H1 (cell line): ENCODE measurements around the gene DCHS1. TPM values are rescaled to one million over a fixed set of nuclear protein-coding genes. Genes with fewer than 3 reads are reported as not detected.
A peak's percentile ranks its signal among the peaks of the same experiment; 100 is the strongest.

Experiments used
- CTCF ChIA-PET: fragments of 300-600 bp; sonication (Branson Sonifier 250); formaldehyde crosslinking; loops from one replicate; lab custom pipeline; 2021; ENCODE audit not compliant: partially characterized antibody; lab: Charles Lee
- POLR2A ChIA-PET: fragments of 300-600 bp; sonication (Branson Sonifier 250); formaldehyde crosslinking; loops from one replicate; lab custom pipeline; 2021; ENCODE audit warnings: inconsistent platforms; ENCODE audit not compliant: partially characterized antibody; lab: Charles Lee
- DNase-seq, 2 experiments: peaks; one replicate each; pipeline versions ENCODE4 v3.0.0 to v3.0.0-alpha.2; 2010 to 2022; ENCODE audit warnings: low spot score in 2 of 2, low read depth in 1 of 2, mixed read lengths in 1 of 2
- FAIRE-seq: peaks from 2 replicates; lab custom pipeline; 2011; peaks lifted over from hg19 to GRCh38; lab: Jason Lieb, UNC
- H2AFZ ChIP-seq: 2 replicates; pipeline ENCODE4 v1.8.1; 2012; ENCODE audit warnings: low read length, inconsistent platforms
- H2AK5ac ChIP-seq: 2 replicates; pipeline ENCODE4 v1.6.1; 2013; ENCODE audit warnings: low read depth, low read length
- H2BK120ac ChIP-seq: replicated peaks from 2 replicates; pipeline ENCODE3; 2013; ENCODE audit warnings: low read depth, low read length, inconsistent platforms
- H2BK12ac ChIP-seq: 2 replicates; pipeline ENCODE4 v1.6.1; 2013; ENCODE audit warnings: low read depth, low read length
- H2BK15ac ChIP-seq: 2 replicates; pipeline ENCODE4 v1.6.1; 2013; ENCODE audit warnings: low read length
- H2BK20ac ChIP-seq: 2 replicates; pipeline ENCODE4 v1.6.1; 2013; ENCODE audit warnings: low read length
- H2BK5ac ChIP-seq: 2 replicates; pipeline ENCODE4 v1.6.1; 2013; ENCODE audit warnings: low read depth, low read length
- H3K14ac ChIP-seq: 2 replicates; pipeline ENCODE4 v1.6.1; 2013; ENCODE audit warnings: inconsistent platforms; ENCODE audit not compliant: insufficient read length
- H3K18ac ChIP-seq: 2 replicates; pipeline ENCODE4 v1.6.1; 2013; ENCODE audit warnings: low read length; ENCODE audit errors: extremely low read depth
- H3K23ac ChIP-seq: 2 replicates; pipeline ENCODE4 v1.6.1; 2013; ENCODE audit warnings: inconsistent platforms; ENCODE audit not compliant: insufficient read length
- H3K23me2 ChIP-seq: 2 replicates; pipeline ENCODE4 v1.6.1; 2013; ENCODE audit warnings: low read depth, low read length
- H3K27ac ChIP-seq: 2 replicates; pipeline ENCODE4 v1.6.1; 2011; ENCODE audit warnings: low read depth, low read length, inconsistent platforms
- H3K27me3 ChIP-seq, 4 experiments: replicated peaks in 1 of 4; 1 replicate in 1 of 4; 2 replicates in 3 of 4; pipeline versions ENCODE4 v1.6.1 to v1.8.1; 2011 to 2013; ENCODE audit warnings: low read length in 3 of 4, mild to moderate bottlenecking in 3 of 4, inconsistent platforms in 2 of 4, mixed read lengths in 2 of 4, moderate library complexity in 1 of 4; ENCODE audit not compliant: control insufficient read depth in 3 of 4, insufficient read depth in 3 of 4; ENCODE audit errors: extremely low read depth in 1 of 4
- H3K36me3 ChIP-seq, 4 experiments: 2 replicates each; pipeline versions ENCODE4 v1.6.1 to v1.8.1; 2011 to 2013; ENCODE audit warnings: mild to moderate bottlenecking in 4 of 4, low read length in 3 of 4, moderate library complexity in 2 of 4, control low read depth in 1 of 4, inconsistent platforms in 1 of 4; ENCODE audit not compliant: insufficient read depth in 4 of 4, control insufficient read depth in 2 of 4
- H3K4ac ChIP-seq: replicated peaks from 2 replicates; pipeline ENCODE3; 2013; ENCODE audit warnings: low read length, low read depth, mixed read lengths, inconsistent platforms; ENCODE audit not compliant: insufficient read length
- H3K4me1 ChIP-seq, 4 experiments: replicated peaks in 1 of 4; 1 replicate in 1 of 4; 2 replicates in 3 of 4; pipeline versions ENCODE4 v1.6.1 to v1.8.1; 2011 to 2013; ENCODE audit warnings: low read length in 3 of 4, inconsistent platforms in 2 of 4, mixed read lengths in 1 of 4; ENCODE audit not compliant: insufficient read depth in 4 of 4, control insufficient read depth in 3 of 4
- H3K4me2 ChIP-seq, 2 experiments: 2 replicates each; pipeline versions ENCODE4 v1.6.1 to v1.8.1; 2011 to 2013; ENCODE audit warnings: low read depth in 2 of 2, low read length in 2 of 2, control low read depth in 1 of 2, inconsistent platforms in 1 of 2, mild to moderate bottlenecking in 1 of 2; ENCODE audit not compliant: insufficient read depth in 1 of 2
- H3K4me3 ChIP-seq, 4 experiments: fragments of 200-600, 300-600 bp in 1 of 4; sonication (generic), shearing (Covaris generic), sonication (Bioruptor Twin) in 1 of 4; 2 replicates each; pipeline versions ENCODE4 v1.5.1 to v1.8.1; 2011 to 2016; ENCODE audit warnings: low read length in 4 of 4, low read depth in 3 of 4, control low read depth in 2 of 4, inconsistent platforms in 2 of 4, mild to moderate bottlenecking in 2 of 4, mixed read lengths in 1 of 4, moderate library complexity in 1 of 4; ENCODE audit not compliant: insufficient read depth in 2 of 4; ENCODE audit errors: extremely low read depth in 1 of 4
- H3K56ac ChIP-seq: replicated peaks from 2 replicates; pipeline ENCODE3; 2013; ENCODE audit warnings: low read depth, mild to moderate bottlenecking, mixed read lengths, low read length, inconsistent platforms; ENCODE audit not compliant: insufficient read length
- H3K79me1 ChIP-seq: 2 replicates; pipeline ENCODE4 v1.6.1; 2013; ENCODE audit warnings: low read depth, low read length, control low read depth
- H3K79me2 ChIP-seq, 2 experiments: 2 replicates each; pipeline versions ENCODE4 v1.6.1 to v1.8.1; 2012 to 2013; ENCODE audit warnings: low read length in 2 of 2, mild to moderate bottlenecking in 2 of 2, inconsistent platforms in 1 of 2; ENCODE audit not compliant: insufficient read depth in 2 of 2, control insufficient read depth in 1 of 2
- H3K9ac ChIP-seq, 4 experiments: replicated peaks in 1 of 4; 1 replicate in 1 of 4; 2 replicates in 3 of 4; pipeline versions ENCODE4 v1.6.1 to v1.8.1; 2011 to 2013; ENCODE audit warnings: low read depth in 3 of 4, low read length in 3 of 4, control low read depth in 2 of 4, mild to moderate bottlenecking in 2 of 4, moderate library complexity in 2 of 4, inconsistent platforms in 1 of 4; ENCODE audit errors: extremely low read depth in 1 of 4
- H3K9me3 ChIP-seq, 2 experiments: 2 replicates each; pipeline versions ENCODE4 v1.6.1 to v1.8.1; 2012 to 2013; ENCODE audit warnings: mild to moderate bottlenecking in 2 of 2, moderate library complexity in 2 of 2, control low read depth in 1 of 2, inconsistent platforms in 1 of 2, low read depth in 1 of 2, low read length in 1 of 2, mixed read lengths in 1 of 2; ENCODE audit not compliant: insufficient read depth in 2 of 2
- H4K20me1 ChIP-seq, 2 experiments: replicated peaks in 1 of 2; 2 replicates each; pipeline versions ENCODE3 to v1.8.1; 2011 to 2013; ENCODE audit warnings: inconsistent platforms in 2 of 2, low read length in 2 of 2, mild to moderate bottlenecking in 1 of 2; ENCODE audit not compliant: insufficient read depth in 2 of 2, control insufficient read depth in 1 of 2
- H4K5ac ChIP-seq: 2 replicates; pipeline ENCODE4 v1.6.1; 2013; ENCODE audit warnings: low read length, low read depth, mixed read lengths, inconsistent platforms; ENCODE audit not compliant: insufficient read length
- H4K8ac ChIP-seq: 2 replicates; pipeline ENCODE4 v1.8.0; 2013; ENCODE audit warnings: mild to moderate bottlenecking, moderate library complexity, low read length, inconsistent platforms; ENCODE audit not compliant: insufficient read depth; ENCODE audit errors: extremely low read depth
- H4K91ac ChIP-seq: replicated peaks from 2 replicates; pipeline ENCODE3; 2013; ENCODE audit warnings: low read length, mixed read lengths, inconsistent platforms; ENCODE audit not compliant: insufficient read length
- ASH2L ChIP-seq: fragments of 200-600, 300-600 bp; sonication (generic); IDR thresholded peaks from one replicate; pipeline ENCODE4 v1.7.1; 2017; ENCODE audit warnings: low read length
- CREB1 ChIP-seq: IDR thresholded peaks from 2 replicates; pipeline ENCODE4 v1.6.1; 2012; ENCODE audit warnings: inconsistent platforms
- CTBP2 ChIP-seq: IDR thresholded peaks from 2 replicates; pipeline ENCODE4 v1.7.0; 2011; ENCODE audit warnings: borderline replicate concordance, mild to moderate bottlenecking, moderate library complexity, mixed read lengths, low read length; ENCODE audit not compliant: insufficient read depth, insufficient read length
- FOSL1 ChIP-seq: IDR thresholded peaks from 2 replicates; pipeline ENCODE4 v1.6.1; 2011; ENCODE audit warnings: mild to moderate bottlenecking, low read depth, low read length, moderate library complexity; ENCODE audit not compliant: insufficient read depth
- GABPA ChIP-seq: IDR thresholded peaks from 2 replicates; pipeline ENCODE4 v1.6.1; 2011; ENCODE audit warnings: mild to moderate bottlenecking, low read length, moderate library complexity, borderline replicate concordance; ENCODE audit not compliant: insufficient read depth
- KDM4A ChIP-seq: IDR thresholded peaks from one replicate; pipeline ENCODE4 v1.7.1; 2012; ENCODE audit warnings: low read depth, mild to moderate bottlenecking, moderate library complexity, low read length, inconsistent platforms; ENCODE audit not compliant: severe bottlenecking
- RNF2 ChIP-seq: fragments of 200-900, 300-1000 bp; sonication (generic); IDR thresholded peaks from 2 replicates; pipeline ENCODE4 v1.7.1; 2016; ENCODE audit warnings: borderline replicate concordance, low read depth, mild to moderate bottlenecking, antibody characterized with exemption, low read length; ENCODE audit not compliant: poor library complexity, severe bottlenecking; ENCODE audit errors: missing control alignments
- TCF12 ChIP-seq: IDR thresholded peaks from 2 replicates; pipeline ENCODE4 v1.6.1; 2011; ENCODE audit warnings: low read depth, mild to moderate bottlenecking, low read length
- WGBS, 2 experiments: shearing (Covaris generic) in 1 of 2; methylation state at CpG; one replicate each; pipeline versions ENCODE4 v1.1.6 to v1.1.7; 2013 to 2015; ENCODE audit warnings: low lambda C conversion rate in 2 of 2, mixed read lengths in 2 of 2, inconsistent platforms in 1 of 2, low coverage in 1 of 2, missing lambda C conversion rate in 1 of 2; ENCODE audit not compliant: insufficient replicate concordance in 2 of 2, insufficient coverage in 1 of 2, insufficient read length in 1 of 2; ENCODE audit errors: extremely low coverage in 1 of 2, missing lambda C conversion rate in 1 of 2; 5-methylcytosine and 5-hydroxymethylcytosine counted together
- polyA plus RNA-seq, 7 experiments: library from polyadenylated mRNA; depleted of rRNA in 3 of 7; stranded (reverse) in 5 of 7; unstranded in 2 of 7; fragments of >200 nt in 5 of 7; fragments of 200-250 nt in 2 of 7; gene quantifications; 1 replicate in 5 of 7; 2 replicates in 1 of 7; 4 replicates in 1 of 7; pipeline versions ENCODE4 v1.2.1 to v1.2.3, GENCODE V29; 2011 to 2013; ENCODE audit warnings: missing spikeins in 2 of 7, mixed read lengths in 2 of 7
- total RNA-seq: library from RNA; stranded (reverse); fragmentation: NEBNext Ultra II Directional; extraction: Animal tissue kit (Norgen Biotek cat#: 25700); gene quantifications from 2 replicates; pipeline ENCODE4 v1.2.1, GENCODE V29; 2021
- TF ChIP-seq, protein P1 (sequence below): IDR thresholded peaks from 2 replicates; pipeline ENCODE4 v1.6.1; 2012; ENCODE audit warnings: inconsistent platforms

The DCHS1 gene
- total and polyA plus RNA-seq, 2 of the 8 experiments (the other 6 are each of a cell fraction or from before 2014, with no cell fraction given): 8.2 to 10.5 TPM

GRCh38 chr11:6587360-6587953 is 68.2 kb downstream of the DCHS1 start:
- Histone ChIP-seq H2BK15ac (no peak overlapping the region), H3K4me3 (peak overlapping the region in 3 of 4 experiments; percentile 37 to 55 (median 49); a peak in 4 of 8 replicates), H2BK5ac (peak overlapping the region; percentile 78; the same call in 1 of the 2 replicates), H3K9me3 (peaks cover 0 to 4% of the 10 kb centered on the region in 2 experiments; a peak in 1 of 4 replicates), H3K27me3 (no peaks in the 10 kb centered on the region), H3K79me1 (no peaks in the 10 kb centered on the region; the same call in 1 of the 2 replicates), H2BK20ac (no peak overlapping the region), H2BK12ac (no peak overlapping the region), H3K36me3 (no peaks in the 10 kb centered on the region), H3K27ac (peak overlapping the region; percentile 59; the same call in 1 of the 2 replicates), H3K4ac (no peak overlapping the region), H2AFZ (peak overlapping the region; percentile 79), H4K5ac (no peak overlapping the region), H3K56ac (no peak overlapping the region), H4K91ac (peak overlapping the region; percentile 7), H3K23ac (no peak overlapping the region), H3K9ac (peak overlapping the region in 1 of 4 experiments; percentile 29; a peak in 3 of 7 replicates), H3K4me1 (peaks cover 0 to 16% (median 10%) of the 10 kb centered on the region in 4 experiments; a peak in 5 of 7 replicates), H3K23me2 (no peaks in the 10 kb centered on the region), H3K4me2 (peak overlapping the region in 1 of 2 experiments; percentile 83; a peak in 2 of 4 replicates), H3K79me2 (no peaks in the 10 kb centered on the region), H4K20me1 (no peaks in the 10 kb centered on the region), H3K18ac (peak overlapping the region; percentile 48; the same call in 1 of the 2 replicates), H2AK5ac (no peak overlapping the region), H2BK120ac (no peak overlapping the region), H3K14ac (no peak overlapping the region), H4K8ac (no peak overlapping the region)
- DNase-seq (peak in 1 of 2 experiments; percentile 43), FAIRE-seq (no peak)
- POLR2A ChIA-PET: interaction anchor here (1.1 to 1.7 kb wide), 3 partner anchors 9 to 32 kb away, joined by 3 to 4 read pairs (median 4); partner anchors contain the start of genes ILK and TPP1
- CTCF ChIA-PET: interaction anchor here (0.7 to 3.0 kb wide), 11 partner anchors 7 to 319 kb away, joined by 3 to 11 read pairs (median 4); no protein-coding TSS in a partner anchor
- TF ChIP-seq KDM4A: no peak
- no peak for TF ChIP-seq CTBP2
- no peak for TF ChIP-seq GABPA
- no peak for TF ChIP-seq FOSL1
- TF ChIP-seq ASH2L: no peak
- TF ChIP-seq, protein P1, sequence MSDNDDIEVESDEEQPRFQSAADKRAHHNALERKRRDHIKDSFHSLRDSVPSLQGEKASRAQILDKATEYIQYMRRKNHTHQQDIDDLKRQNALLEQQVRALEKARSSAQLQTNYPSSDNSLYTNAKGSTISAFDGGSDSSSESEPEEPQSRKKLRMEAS: no peak
- no peak for TF ChIP-seq TCF12
- TF ChIP-seq CREB1: no peak
- TF ChIP-seq RNF2: no peak
- 71% methylated on average over 11 of the region's 11 CpGs; no CpG with 5 or more reads in 1 of the 2 experiments for WGBS, 2 experiments
